SIG-M5 (cell line): ENCODE data around the gene SLC4A1.

Experiments
- DNase-seq: peaks from one replicate; lab custom pipeline; 2025; lab: John Stamatoyannopoulos, UW

Gene SLC4A1

DNA sequence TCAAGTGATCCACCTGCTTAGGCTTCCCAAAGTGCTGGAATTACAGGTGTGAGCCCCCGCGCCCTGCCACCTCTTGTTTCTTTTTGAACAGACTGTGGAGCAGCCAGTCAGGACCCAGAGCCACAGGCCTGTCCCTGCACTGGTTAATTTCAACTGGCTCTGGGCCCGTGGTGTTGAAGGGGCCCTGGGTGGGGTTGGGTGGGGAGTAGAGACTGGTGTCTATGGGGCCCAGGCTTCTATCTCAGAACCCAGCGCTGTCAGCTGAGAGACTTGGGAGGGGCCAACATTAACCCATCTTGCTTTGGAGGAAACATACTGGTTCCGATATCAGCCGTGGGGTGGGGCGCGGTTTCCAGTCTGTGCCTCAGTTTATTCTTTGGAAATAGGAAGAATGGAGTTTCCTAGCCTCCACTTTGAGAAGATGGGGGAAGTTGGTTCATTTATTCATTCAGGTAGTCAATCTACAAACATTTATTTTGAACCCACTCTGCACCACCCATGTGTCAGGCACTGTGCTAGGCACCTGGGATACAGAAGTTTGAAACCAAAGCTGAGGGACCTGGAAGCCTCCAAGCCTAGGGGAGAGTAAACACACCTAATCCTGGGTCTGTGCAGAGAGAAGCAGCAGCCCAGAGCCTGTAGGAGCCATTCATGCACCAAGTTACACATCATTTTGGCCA is 15.5 kb upstream of the SLC4A1 start:
- no peak for DNase-seq

DNA sequence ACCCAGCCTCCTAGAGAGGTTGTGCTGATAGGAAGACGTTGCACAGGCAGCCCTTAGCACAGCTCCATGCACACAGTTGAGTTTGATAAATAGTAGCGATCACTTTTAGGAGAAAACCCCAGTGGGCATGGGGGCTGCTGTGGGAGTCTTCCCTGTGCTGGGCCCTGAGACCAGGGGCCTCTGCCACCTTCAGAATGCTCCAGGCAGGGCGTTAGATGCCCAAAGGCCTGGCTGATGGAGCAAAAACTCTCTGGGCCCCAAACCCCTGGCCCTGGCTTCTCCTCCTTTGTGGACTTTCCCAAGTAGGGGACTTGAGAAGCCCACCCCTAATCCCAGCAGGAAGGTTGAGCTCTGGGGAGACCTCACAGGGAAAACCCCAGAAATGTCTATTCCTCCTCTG is 14.3 kb upstream of the SLC4A1 start:
- DNase-seq, result no peak

DNA sequence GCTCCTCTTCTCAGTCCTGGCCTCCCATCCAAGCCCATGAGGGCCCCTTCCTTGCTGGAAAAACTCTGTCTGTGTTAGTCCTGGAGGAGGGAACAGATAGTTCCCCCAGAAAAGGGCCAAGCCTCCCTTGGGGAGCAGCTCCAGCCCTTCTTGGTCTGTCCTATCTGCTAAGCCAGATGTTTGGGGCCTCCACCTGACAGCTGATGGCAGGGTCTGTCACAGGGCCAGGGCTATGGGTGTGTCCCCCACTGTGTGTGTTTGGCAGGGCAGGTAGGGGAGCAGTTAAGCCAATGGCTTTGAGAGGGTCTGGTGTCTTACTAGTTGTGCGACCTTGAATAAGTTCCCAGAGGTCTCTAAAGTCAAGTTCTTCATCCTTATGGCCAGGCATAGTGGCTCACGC is 13.6 kb upstream of the SLC4A1 start:
- no peak for DNase-seq

DNA sequence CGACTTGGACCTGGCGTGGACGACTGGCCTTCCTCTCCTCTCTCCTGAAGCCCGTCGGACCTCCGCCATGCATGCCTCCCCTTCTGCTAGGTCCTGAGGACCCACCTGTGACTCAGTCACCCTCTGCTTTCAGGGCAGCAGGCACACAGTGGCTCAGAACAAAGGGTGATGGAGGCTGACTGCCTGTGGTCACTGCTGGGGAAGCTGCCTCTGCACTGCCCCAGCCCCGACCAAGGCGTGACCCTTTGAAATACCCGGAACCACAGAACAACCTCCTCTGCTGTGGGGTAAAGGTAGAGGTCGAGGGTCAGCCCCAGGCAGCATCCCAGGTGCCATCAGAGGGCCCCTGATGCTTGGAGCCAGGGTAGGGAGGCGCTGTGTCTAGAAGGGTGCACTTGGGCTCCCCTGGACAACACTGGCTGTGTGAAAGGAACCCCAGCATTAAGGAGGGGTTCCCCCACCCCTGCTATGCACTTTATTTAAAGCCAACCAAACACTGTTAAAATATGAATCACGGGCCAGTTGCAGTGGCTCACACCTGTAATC is 12.5 kb upstream of the SLC4A1 start:
- DNase-seq, result no peak

GRCh38 chr17:44279666-44280391 is 11.9 kb upstream of the SLC4A1 start:
- no peak for DNase-seq

DNA sequence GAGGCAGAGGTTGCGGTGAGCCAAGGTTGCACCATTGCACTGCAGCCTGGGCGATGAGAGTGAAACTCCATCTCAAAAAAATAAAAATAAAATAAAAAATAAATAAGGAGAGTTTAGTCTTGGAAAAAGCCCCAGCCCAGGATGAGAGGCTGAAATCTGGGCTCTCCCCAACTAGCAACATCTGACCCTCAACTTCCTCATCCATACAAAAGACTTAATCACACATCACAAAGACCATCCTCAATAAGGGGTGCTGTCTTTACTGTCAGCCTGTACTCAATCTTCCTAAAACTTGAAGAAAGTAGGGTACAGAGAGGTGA is 11.4 kb upstream of the SLC4A1 start:
- no peak for DNase-seq

GRCh38 chr17:44277976-44278375 is 10.0 kb upstream of the SLC4A1 start:
- DNase-seq, result no peak

DNA sequence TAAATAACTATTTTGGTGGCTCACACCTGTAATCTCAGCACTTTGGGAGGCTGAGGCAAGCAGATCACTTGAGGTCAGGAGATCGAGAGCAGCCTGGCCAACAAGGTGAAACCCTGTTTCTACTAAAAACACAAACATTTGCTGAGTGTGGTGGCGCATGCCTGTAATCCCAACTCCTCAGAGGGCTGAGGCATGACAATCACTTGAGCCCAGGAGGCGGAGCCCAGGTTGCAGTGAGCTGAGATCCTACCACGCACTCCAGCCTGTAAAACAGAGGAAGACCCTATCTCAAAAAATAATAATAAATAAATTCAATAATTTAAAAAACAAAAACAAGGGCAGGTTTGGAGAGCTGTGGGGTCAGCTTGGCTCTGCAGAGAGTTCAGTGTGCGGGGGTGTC is 5.7 kb upstream of the SLC4A1 start:
- no peak for DNase-seq

GRCh38 chr17:44272954-44273353 is 5.0 kb upstream of the SLC4A1 start:
- DNase-seq, result no peak

- DNase-seq, result no peak
Observed at GRCh38 chr17:44272321-44272951, 4.5 kb upstream of the SLC4A1 start.

DNA sequence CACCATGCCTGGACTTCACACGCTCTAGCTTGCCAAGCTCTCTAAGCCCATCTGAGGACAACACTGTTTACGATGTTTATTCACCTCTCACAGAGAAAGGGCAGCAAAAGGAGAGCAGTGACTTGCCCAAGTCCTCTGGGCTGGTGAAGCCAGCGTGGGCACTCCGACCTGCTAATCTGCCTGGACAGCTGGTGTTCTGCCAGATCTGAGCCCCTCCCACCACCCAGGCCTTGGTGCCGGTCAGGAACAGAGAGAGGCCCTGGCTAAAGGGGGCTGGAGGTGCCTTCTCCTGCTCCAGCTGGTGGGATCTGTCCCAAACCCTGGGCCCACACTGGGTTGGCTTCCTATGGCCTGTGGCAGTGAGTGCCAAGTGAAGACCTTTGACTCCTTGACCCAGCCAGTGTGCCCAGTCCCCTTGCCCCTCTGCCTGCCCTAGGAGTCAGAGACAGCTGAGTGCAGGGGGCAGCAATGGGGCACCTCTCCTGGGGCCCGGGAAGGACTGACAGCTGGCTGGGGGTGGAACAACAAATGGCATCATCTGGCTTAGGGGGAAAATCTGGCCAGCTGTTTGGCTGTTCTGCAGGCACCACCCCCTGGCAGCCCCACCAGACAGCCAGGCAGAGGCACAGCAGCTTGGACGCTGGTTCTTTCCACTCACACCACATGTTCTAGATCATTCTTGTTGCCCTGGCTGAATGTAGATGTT is 1.8 kb upstream of the SLC4A1 start:
- no peak for DNase-seq

GRCh38 chr17:44268709-44269534 is 987 bp upstream of the SLC4A1 start:
- DNase-seq, result no peak

DNA sequence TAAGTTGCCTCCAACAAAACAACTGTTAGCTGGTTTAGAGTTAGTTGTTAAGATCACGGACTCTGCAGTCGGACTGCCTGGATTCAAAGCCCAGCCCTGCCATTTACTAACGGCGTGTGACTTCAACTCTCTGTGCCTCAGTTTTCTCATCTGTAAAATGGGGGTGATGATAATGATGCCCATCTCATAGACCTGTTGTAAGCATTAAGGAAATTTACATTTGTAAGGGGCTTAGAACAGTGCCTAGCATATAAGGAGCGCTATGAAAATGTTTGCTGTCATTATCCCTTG is 825 bp downstream of the SLC4A1 start:
- DNase-seq, result no peak

GRCh38 chr17:44266402-44267164 is 1.4 kb downstream of the SLC4A1 start:
- DNase-seq, result no peak

GRCh38 chr17:44263345-44263902 is 4.5 kb downstream of the SLC4A1 start:
- DNase-seq, result no peak

- no peak for DNase-seq
Observed at GRCh38 chr17:44262654-44263225, 5.2 kb downstream of the SLC4A1 start.

GRCh38 chr17:44260296-44260695 is 7.6 kb downstream of the SLC4A1 start:
- no peak for DNase-seq

- DNase-seq, result no peak
Observed at GRCh38 chr17:44258811-44259351, 9.1 kb downstream of the SLC4A1 start.

GRCh38 chr17:44257815-44258760 is 9.8 kb downstream of the SLC4A1 start:
- no peak for DNase-seq
